Caco-2 (cell line): Measurements from ENCODE around the gene AFF1. TPM values are rescaled to one million over a fixed set of nuclear protein-coding genes. Genes with fewer than 3 reads are reported as not detected.

Source experiments
- BruUV-seq: library from RNA; stranded (reverse); fragments of 400-500 nt; replicated peaks from 2 replicates; lab custom pipeline; 2021; lab: Mats Ljungman, UMichigan
- CTCF ChIA-PET: fragments of 300-600 bp; sonication (Branson Sonifier 250); formaldehyde crosslinking; loops from one replicate; lab custom pipeline; 2022; ENCODE audit warnings: antibody characterized with exemption; lab: Charles Lee
- POLR2A ChIA-PET: fragments of 300-600 bp; sonication (Branson Sonifier 250); formaldehyde crosslinking; loops from one replicate; lab custom pipeline; 2022; ENCODE audit warnings: antibody characterized with exemption; lab: Charles Lee
- DNase-seq, 2 experiments: peaks; one replicate each; pipeline versions ENCODE4 v3.0.0 to v3.0.0-alpha.2; 2020 to 2022
- H3K27me3 ChIP-seq: replicated peaks from 2 replicates; pipeline ENCODE4 v1.6.0; 2011; ENCODE audit warnings: low read length; ENCODE audit not compliant: control insufficient read depth, insufficient read depth
- H3K36me3 ChIP-seq: 2 replicates; pipeline ENCODE4 v1.5.1; 2011; ENCODE audit warnings: low read length; ENCODE audit not compliant: control insufficient read depth, insufficient read depth
- H3K4me1 ChIP-seq: fragments of 250-450 bp; sonication (Bioruptor Pico); 2 replicates; pipeline ENCODE4 v1.5.1; 2020; ENCODE audit warnings: mild to moderate bottlenecking
- H3K4me3 ChIP-seq: 2 replicates; pipeline ENCODE4 v1.5.1; 2011; ENCODE audit warnings: low read depth, mild to moderate bottlenecking, control low read depth, low read length
- H3K9me3 ChIP-seq: fragments of 250-450 bp; sonication (Bioruptor Pico); 2 replicates; pipeline ENCODE4 v1.5.1; 2020; ENCODE audit warnings: mild to moderate bottlenecking, moderate library complexity
- H3K27ac Mint-ChIP-seq: one replicate; pipeline ENCODE4 v1.8.0; 2022; ENCODE audit warnings: mixed read lengths; ENCODE audit not compliant: unreplicated experiment
- H3K27me3 Mint-ChIP-seq: one replicate; pipeline ENCODE4 v1.8.0; 2022; ENCODE audit warnings: mixed read lengths; ENCODE audit not compliant: insufficient read depth, unreplicated experiment
- H3K36me3 Mint-ChIP-seq: one replicate; pipeline ENCODE4 v1.8.0; 2022; ENCODE audit warnings: mild to moderate bottlenecking, mixed read lengths; ENCODE audit not compliant: insufficient read depth, unreplicated experiment
- H3K4me1 Mint-ChIP-seq: one replicate; pipeline ENCODE4 v1.8.0; 2022; ENCODE audit warnings: low read depth, mixed read lengths; ENCODE audit not compliant: unreplicated experiment
- H3K4me3 Mint-ChIP-seq: one replicate; pipeline ENCODE4 v1.8.0; 2022; ENCODE audit warnings: mild to moderate bottlenecking, moderate library complexity, mixed read lengths; ENCODE audit not compliant: unreplicated experiment
- H3K9me3 Mint-ChIP-seq: one replicate; pipeline ENCODE4 v1.8.0; 2022; ENCODE audit warnings: mixed read lengths; ENCODE audit not compliant: unreplicated experiment
- CTCF ChIP-seq, 2 experiments: fragments of 200-600 bp in 1 of 2; IDR thresholded peaks; 1 replicate in 1 of 2; 2 replicates in 1 of 2; pipeline versions ENCODE4 v1.5.1 to v1.8.0; 2011 to 2022; ENCODE audit warnings: antibody characterized with exemption in 1 of 2, control low read depth in 1 of 2, inconsistent platforms in 1 of 2, low read depth in 1 of 2, low read length in 1 of 2, mild to moderate bottlenecking in 1 of 2, moderate library complexity in 1 of 2; ENCODE audit not compliant: insufficient read depth in 1 of 2, severe bottlenecking in 1 of 2, unreplicated experiment in 1 of 2
- intact Hi-C: fragments of 100-400 bp; cut with micrococcal nuclease; formaldehyde crosslinking; loops from one replicate; pipeline ENCODE4 v1.10.0; 2022; ENCODE audit not compliant: unreplicated experiment
- total RNA-seq: library from RNA; stranded (reverse); gene quantifications from 2 replicates; pipeline ENCODE4 v1.2.3, GENCODE V29; 2022

Gene AFF1
- total RNA-seq, 1 experiment from 2014 or later, result 48.3 TPM

- no peak for DNase-seq
- H3K4me3 ChIP-seq, result peak overlapping the region; percentile 9
- ChIA-PET CTCF (no interaction called here), POLR2A (no interaction called here)
- H3K4me3 Mint-ChIP-seq, result peak overlapping the region; percentile 54
- H3K9me3 Mint-ChIP-seq, result no peaks in the 10 kb centered on the region
- no peaks in the 10 kb centered on the region for H3K27me3 Mint-ChIP-seq
- peaks cover 31% of the 10 kb centered on the region for H3K4me1 Mint-ChIP-seq
- H3K36me3 ChIP-seq, result no peaks in the 10 kb centered on the region
- H3K9me3 ChIP-seq, result no peaks in the 10 kb centered on the region
- H3K36me3 Mint-ChIP-seq, result peaks cover 5% of the 10 kb centered on the region
- BruUV-seq, result TSS peak; percentile 99
- intact Hi-C loops, result loop anchor here (1.0 to 10.0 kb wide), 6 partner anchors 13 to 200 kb away; partner anchors contain the start of gene KLHL8
- TF ChIP-seq CTCF (IDR thresholded peaks at IDR 0.05; ENCODE audit: insufficient read depth in 1 of 2, low read depth in 1 of 2, low read length in 1 of 2, severe bottlenecking in 1 of 2, unreplicated experiment in 1 of 2), result no peak
- H3K27me3 ChIP-seq, result no peaks in the 10 kb centered on the region
- H3K4me1 ChIP-seq, result peaks cover 57% of the 10 kb centered on the region
- H3K27ac Mint-ChIP-seq, result peak overlapping the region; percentile 50
Observed at GRCh38 chr4:87025023-87025613, 90.3 kb downstream of the AFF1 start.

- H3K27me3 Mint-ChIP-seq, result no peaks in the 10 kb centered on the region
- no peaks in the 10 kb centered on the region for H3K36me3 ChIP-seq
- ChIA-PET POLR2A (interaction anchor here (0.6 kb wide), 1 partner anchor 9 kb away, joined by 4 read pairs; no protein-coding TSS in a partner anchor), CTCF (interaction anchor here (0.7 kb wide), 1 partner anchor 18 kb away, joined by 10 read pairs; no protein-coding TSS in a partner anchor)
- peaks cover 29% of the 10 kb centered on the region for H3K4me1 Mint-ChIP-seq
- H3K4me3 ChIP-seq, result no peak overlapping the region; the same call in 1 of the 2 replicates
- peak overlapping the region; percentile 54 for H3K4me3 Mint-ChIP-seq
- H3K27me3 ChIP-seq, result no peaks in the 10 kb centered on the region
- TF ChIP-seq CTCF (IDR thresholded peaks at IDR 0.05; ENCODE audit: insufficient read depth in 1 of 2, low read depth in 1 of 2, low read length in 1 of 2, severe bottlenecking in 1 of 2, unreplicated experiment in 1 of 2), result no peak
- peaks cover 57% of the 10 kb centered on the region for H3K4me1 ChIP-seq
- no TSS peak for BruUV-seq
- peak overlapping the region; percentile 50 for H3K27ac Mint-ChIP-seq
- no peaks in the 10 kb centered on the region for H3K9me3 ChIP-seq
- peak; percentile 91 to 92 for DNase-seq
- intact Hi-C loops, result loop anchor here (1.0 to 10.0 kb wide), 6 partner anchors 13 to 199 kb away; partner anchors contain the start of gene KLHL8
- no peaks in the 10 kb centered on the region for H3K9me3 Mint-ChIP-seq
- peaks cover 5% of the 10 kb centered on the region for H3K36me3 Mint-ChIP-seq
Observed at GRCh38 chr4:87025614-87026041, 90.8 kb downstream of the AFF1 start.

- Histone ChIP-seq H3K4me1 (peaks cover 61% of the 10 kb centered on the region), H3K27me3 (no peaks in the 10 kb centered on the region), H3K36me3 (no peaks in the 10 kb centered on the region), H3K4me3 (no peak overlapping the region), H3K9me3 (no peaks in the 10 kb centered on the region)
- CTCF ChIA-PET, result no interaction called here
- Mint-ChIP-seq H3K9me3 (no peaks in the 10 kb centered on the region), H3K36me3 (peaks cover 5% of the 10 kb centered on the region), H3K27ac (peak overlapping the region; percentile 50), H3K4me3 (no peak overlapping the region), H3K27me3 (no peaks in the 10 kb centered on the region), H3K4me1 (peaks cover 25% of the 10 kb centered on the region)
- TF ChIP-seq CTCF (IDR thresholded peaks at IDR 0.05; ENCODE audit: insufficient read depth in 1 of 2, low read depth in 1 of 2, low read length in 1 of 2, severe bottlenecking in 1 of 2, unreplicated experiment in 1 of 2), result no peak
- DNase-seq, result no peak
- POLR2A ChIA-PET, result no interaction called here
- intact Hi-C loops, result loop anchor here (10.0 kb wide), 1 partner anchor 198 kb away; the partner anchor contains the start of gene KLHL8
- BruUV-seq, result no TSS peak
Observed at GRCh38 chr4:87026800-87027495, 92.1 kb downstream of the AFF1 start.
